ENCODE data around the gene THOC2. TPM values are rescaled to one million over a fixed set of nuclear protein-coding genes. Genes with fewer than 3 reads are reported as not detected.
"Not testable (repeated sequence)": the region's sequence is repeated elsewhere in the genome, so short reads cannot be mapped to it uniquely, and the experiment has no call there.

THOC2 gene
- total RNA-seq, 1 donor from 2014 or later = 33.5 TPM

GRCh38 chrX:123739474-123739873 is 6.6 kb upstream of the THOC2 start:
- H3K4me3 ChIP-seq = no peak overlapping the region

GRCh38 chrX:123738378-123738940 is 5.6 kb upstream of the THOC2 start:
- no peaks in the 10 kb centered on the region for H3K9me3 ChIP-seq
- H3K4me3 ChIP-seq = no peak overlapping the region
- H3K27me3 ChIP-seq = no peaks in the 10 kb centered on the region
- H3K27ac ChIP-seq = no peak overlapping the region
- no peaks in the 10 kb centered on the region for H3K36me3 ChIP-seq
- no peak for TF ChIP-seq CTCF (IDR thresholded peaks at IDR 0.05)
- DNase-seq (ENCODE audit: low spot score in 2 of 2) = no peak
- intact Hi-C loops (cut with DNase I) = loop anchor here (10.0 kb wide), 1 partner anchor 226 kb away; the partner anchor contains the start of gene STAG2
- no peaks in the 10 kb centered on the region for H3K4me1 ChIP-seq

More at GRCh38 chrX:123739474-123739873, 6.6 kb upstream of the THOC2 start:
- DNase-seq (ENCODE audit: low spot score in 2 of 2) = no peak
- Histone ChIP-seq H3K27me3 (no peaks in the 10 kb centered on the region), H3K9me3 (no peaks in the 10 kb centered on the region), H3K4me1 (no peaks in the 10 kb centered on the region), H3K36me3 (no peaks in the 10 kb centered on the region), H3K27ac (no peak overlapping the region)
- intact Hi-C loops (cut with DNase I) = loop anchor here (10.0 kb wide), 1 partner anchor 225 kb away; the partner anchor contains the start of gene STAG2
- no peak for TF ChIP-seq CTCF (IDR thresholded peaks at IDR 0.05)

- no peak overlapping the region for H3K27ac ChIP-seq
- intact Hi-C loops (cut with DNase I) = loop anchor here (10.0 kb wide), 1 partner anchor 228 kb away; the partner anchor contains the start of gene STAG2
- no peaks in the 10 kb centered on the region for H3K4me1 ChIP-seq
- no peak for DNase-seq (ENCODE audit: low spot score in 2 of 2)
- H3K36me3 ChIP-seq = no peaks in the 10 kb centered on the region
- H3K27me3 ChIP-seq = no peaks in the 10 kb centered on the region
- TF ChIP-seq CTCF (IDR thresholded peaks at IDR 0.05) = no peak
- H3K4me3 ChIP-seq = no peak overlapping the region
- no peaks in the 10 kb centered on the region for H3K9me3 ChIP-seq
Measured at GRCh38 chrX:123736333-123736921, 3.6 kb upstream of the THOC2 start.

GRCh38 chrX:123735137-123735536 is 2.3 kb upstream of the THOC2 start:
- not testable (repeated sequence) for H3K27ac ChIP-seq; H3K9me3 ChIP-seq; H3K4me3 ChIP-seq; DNase-seq (ENCODE audit: low spot score in 2 of 2); H3K27me3 ChIP-seq; H3K4me1 ChIP-seq; H3K36me3 ChIP-seq
- intact Hi-C loops (cut with DNase I) = loop anchor here (10.0 kb wide), 1 partner anchor 230 kb away; the partner anchor contains the start of gene STAG2

GRCh38 chrX:123734079-123734478 is 1.2 kb upstream of the THOC2 start:
- not testable (repeated sequence) for H3K36me3 ChIP-seq; H3K27me3 ChIP-seq; H3K4me3 ChIP-seq; H3K27ac ChIP-seq; H3K9me3 ChIP-seq; DNase-seq (ENCODE audit: low spot score in 2 of 2); H3K4me1 ChIP-seq
- intact Hi-C loops (cut with DNase I) = loop anchor here (10.0 kb wide), 1 partner anchor 231 kb away; the partner anchor contains the start of gene STAG2

- Histone ChIP-seq H3K4me1 (no peaks in the 10 kb centered on the region), H3K27me3 (no peaks in the 10 kb centered on the region), H3K36me3 (no peaks in the 10 kb centered on the region), H3K9me3 (no peaks in the 10 kb centered on the region), H3K27ac (peak overlapping the region; percentile 80 to 81), H3K4me3 (peak overlapping the region; percentile 61 to 67)
- no peak for TF ChIP-seq CTCF (IDR thresholded peaks at IDR 0.05)
- intact Hi-C loops (cut with DNase I) = loop anchor here (10.0 kb wide), 1 partner anchor 233 kb away; the partner anchor contains the start of gene STAG2
- no peak for DNase-seq (ENCODE audit: low spot score in 2 of 2)
Measured at GRCh38 chrX:123731987-123732669, 724 bp downstream of the THOC2 start.

Data from ascending aorta (tissue), 2 donors.